DMS53 (cell line): Measurements from ENCODE around the gene ARID2.

Experiments
- DNase-seq: peaks from one replicate; lab custom pipeline; 2025; lab: John Stamatoyannopoulos, UW

The ARID2 gene

DNA sequence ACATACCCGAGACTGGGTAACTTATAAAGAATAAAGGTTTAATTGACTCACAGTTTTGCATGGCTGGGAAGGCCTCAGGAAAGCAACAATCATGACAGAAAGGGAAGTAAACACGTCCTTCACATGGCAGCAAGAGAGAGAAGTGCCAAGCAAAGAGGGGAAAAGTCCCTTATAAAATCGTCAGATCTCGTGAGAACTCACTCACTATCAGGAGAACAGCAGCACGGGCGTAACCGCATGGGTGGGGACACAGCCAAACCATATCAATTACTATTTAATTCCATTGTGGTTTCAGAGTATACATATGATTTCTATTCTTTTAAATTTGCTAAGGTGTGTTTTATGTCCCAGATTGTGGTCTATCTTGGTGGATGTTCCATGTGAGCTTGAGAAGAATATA, 142.9 kb downstream of the ARID2 start:
- DNase-seq = no peak

DNA sequence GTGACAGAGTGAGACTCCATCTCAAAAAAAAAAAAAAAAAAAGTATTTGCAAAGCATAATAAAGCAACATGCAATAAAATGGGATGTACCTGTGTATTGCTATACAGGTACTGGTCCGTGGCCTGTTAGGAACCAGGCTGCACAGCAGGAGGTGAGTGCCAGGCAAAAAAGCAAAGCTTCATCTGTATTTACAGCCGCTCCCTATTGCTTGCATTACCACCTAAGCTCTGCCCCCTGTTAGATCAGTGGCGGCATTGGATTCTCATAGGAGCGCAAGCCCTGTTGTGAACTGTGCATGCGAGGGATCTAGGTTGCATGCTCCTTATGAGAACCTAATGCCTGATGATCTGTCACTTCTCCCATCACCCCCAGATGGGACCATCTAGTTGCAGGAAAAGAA, 147.6 kb downstream of the ARID2 start:
- DNase-seq = no peak

DNA sequence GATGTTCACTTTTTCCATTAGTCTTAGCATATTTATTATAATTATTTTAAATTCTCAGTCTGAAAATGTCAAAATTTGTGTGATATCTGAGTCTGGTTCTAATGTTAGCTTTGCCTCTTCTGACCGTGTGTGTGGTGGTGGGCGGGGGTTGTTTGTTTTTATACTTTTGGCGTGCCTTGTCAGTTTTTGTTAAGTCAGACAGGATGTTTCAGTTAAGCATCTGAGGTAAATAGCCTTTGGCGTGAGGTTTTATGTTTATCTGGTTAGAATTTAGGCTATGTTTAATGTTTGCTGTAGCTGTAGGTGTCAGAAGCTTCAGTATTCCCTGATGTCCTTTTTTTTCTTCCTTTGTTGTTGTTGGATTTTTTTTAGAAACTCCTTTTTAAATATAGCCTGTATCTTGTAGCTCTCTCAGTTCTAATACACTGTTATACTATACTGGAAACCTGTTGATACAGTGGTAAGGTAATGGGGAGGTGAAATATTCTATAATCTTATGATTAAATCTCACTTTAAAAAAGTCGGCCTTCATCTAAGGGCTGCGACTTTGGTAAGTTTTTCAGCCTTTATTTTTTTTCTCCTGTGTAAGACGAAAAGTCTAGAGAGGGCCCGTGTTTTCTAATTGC, 149.2 kb downstream of the ARID2 start:
- peak; percentile 28 for DNase-seq

DNA sequence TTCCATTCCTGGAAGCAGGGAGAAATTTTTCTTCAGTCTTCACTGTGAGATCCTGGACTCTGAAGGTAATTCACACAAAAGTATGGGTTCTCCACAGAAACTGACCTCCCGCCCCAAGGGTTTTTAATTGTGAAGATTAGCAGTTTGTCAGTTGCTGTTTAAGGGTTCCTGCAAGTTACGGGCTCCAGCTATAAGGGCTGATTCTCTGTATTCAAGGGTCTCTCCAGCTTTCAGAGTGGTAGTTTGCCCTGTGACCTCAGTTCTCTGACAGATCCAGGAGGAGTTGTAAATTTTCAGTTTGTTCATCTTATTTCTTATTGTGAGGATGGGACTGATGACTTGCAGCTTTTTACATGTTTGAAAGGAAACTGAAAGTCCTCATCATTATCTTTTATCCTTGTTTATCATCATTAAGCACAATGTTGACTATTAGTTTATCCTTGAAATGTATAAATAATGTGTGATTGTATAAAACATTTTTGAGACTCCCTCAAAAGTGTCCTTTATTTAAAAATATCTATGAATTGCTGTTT, 149.9 kb downstream of the ARID2 start:
- DNase-seq = no peak

DNA sequence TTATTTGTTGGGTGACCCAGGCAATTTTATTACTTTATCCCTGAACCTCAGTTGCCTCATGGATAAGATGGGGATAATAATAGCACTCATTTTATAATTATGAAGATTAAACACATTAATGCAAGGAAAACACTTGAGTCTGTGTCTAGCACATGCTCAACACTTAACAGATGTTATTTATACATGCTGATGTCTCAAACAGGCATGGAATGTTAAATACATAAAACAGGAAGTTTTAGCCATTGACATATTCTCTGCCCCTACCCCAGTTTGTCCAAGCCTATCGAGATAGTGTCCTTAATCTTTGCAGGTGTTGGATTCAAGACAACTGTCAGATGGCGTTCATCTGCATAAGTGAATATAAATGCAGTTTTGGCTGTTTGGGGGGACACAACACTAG, 151.0 kb downstream of the ARID2 start:
- no peak for DNase-seq

DNA sequence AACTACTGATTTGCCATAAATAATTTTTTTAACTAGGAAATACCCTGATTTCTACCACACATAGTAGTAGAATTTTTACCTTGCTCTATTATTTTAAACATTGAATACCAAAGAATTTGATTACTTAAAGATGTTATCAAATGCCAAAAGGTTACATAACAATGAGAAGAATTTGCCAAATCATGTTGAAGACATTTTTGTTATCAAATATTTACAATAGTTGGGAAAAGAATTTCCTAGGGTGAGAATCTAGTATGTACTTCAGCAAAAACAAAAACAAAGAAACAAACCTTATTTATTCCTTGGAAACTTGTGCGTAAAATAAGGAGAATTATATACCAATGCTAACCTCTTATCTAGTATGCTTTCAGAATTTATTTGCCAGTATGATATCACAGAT, 153.7 kb downstream of the ARID2 start:
- no peak for DNase-seq

DNA sequence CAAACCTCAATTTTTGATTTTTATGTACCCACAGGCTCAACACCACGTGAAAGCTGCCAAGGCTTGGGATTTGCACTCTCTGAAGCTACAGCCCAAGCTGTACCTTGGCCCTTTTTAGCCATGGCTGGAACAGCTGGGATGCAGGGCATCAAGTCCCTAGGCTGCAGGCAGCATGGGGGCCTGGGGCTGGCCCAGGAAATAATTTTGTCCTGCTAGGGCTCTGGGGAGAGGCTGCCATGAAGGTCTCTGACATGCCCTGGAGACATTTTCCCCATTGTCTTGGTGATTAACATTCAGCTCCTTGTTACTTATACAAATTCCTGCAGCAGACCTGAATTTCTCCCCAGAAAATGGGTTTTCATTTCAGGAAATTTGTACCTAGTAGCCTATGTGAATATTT, 157.2 kb downstream of the ARID2 start:
- DNase-seq = no peak

DNA sequence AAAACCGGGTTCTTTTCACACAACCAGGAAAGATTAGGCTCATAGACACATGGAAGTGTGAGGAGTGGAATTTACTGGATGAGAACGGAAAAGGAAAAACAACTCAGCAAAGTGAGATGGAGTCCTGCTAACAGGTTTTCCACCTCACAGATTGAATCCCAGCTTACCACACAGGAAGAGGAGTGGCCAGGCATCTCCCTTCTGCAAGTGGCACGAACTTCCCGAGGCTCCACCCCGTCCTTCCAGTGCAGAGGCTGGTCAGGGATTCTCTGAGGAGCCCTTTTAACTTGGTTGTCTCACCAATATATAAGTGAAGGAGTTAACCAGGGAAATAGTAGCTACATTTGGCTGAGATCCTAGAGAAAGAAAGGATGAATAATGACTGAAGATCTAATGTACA, 158.0 kb downstream of the ARID2 start:
- no peak for DNase-seq

DNA sequence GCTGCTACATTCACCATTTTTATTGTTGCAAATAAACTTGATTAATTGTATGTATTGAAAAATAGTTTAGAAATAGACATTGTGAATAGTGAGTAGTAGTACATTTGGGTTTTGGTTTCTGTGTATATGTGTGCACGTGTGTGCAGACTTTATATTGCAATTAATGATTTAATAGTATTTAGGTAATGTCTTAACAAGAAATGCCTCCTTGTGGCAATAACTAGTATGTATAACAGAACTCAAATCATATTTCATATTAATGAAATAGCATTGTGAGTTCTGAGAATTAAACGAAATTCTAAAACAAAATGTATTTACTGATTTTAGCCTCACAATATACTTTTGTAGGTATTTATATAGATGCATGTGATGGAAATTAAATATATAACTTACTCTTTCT, 160.8 kb downstream of the ARID2 start:
- peak; percentile 20 for DNase-seq

DNA sequence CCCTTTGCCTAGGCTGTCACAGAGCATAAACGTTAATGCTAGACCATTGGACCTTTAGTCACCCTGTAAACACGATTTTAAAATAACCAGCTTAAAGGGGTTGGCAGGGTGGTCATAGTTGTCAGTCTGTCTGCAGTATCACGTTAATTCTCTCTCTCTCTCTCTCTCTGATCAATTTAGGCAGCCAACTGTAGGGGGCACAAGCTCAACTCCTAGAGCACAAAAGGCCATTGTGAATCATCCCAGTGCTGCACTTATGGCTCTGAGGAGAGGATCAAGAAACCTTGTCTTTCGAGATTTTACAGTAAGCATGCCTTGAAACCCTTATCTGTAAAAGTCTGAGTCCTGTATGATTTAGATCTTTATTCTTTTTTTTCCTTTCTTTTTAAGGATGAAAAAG, 163.7 kb downstream of the ARID2 start:
- DNase-seq = peak; percentile 28

DNA sequence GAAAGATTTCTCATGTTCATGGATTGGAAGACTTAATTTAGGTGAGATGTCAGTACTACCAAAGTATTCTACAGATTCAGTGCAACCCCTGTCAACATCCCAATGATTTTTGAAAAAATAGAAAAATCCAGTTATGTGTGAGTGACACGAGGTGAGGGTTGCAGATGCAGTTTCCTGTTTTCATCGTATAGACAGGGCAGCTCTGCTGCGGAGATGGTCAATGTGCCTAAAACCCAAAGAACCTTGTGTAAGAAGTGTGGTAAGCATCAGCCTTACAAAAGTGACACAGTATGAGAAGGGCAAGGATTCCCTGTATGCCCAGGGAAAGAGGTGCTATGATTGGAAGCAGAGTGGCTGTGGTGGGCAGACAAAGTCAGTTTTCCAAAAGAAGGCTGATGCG, 166.5 kb downstream of the ARID2 start:
- DNase-seq = no peak

DNA sequence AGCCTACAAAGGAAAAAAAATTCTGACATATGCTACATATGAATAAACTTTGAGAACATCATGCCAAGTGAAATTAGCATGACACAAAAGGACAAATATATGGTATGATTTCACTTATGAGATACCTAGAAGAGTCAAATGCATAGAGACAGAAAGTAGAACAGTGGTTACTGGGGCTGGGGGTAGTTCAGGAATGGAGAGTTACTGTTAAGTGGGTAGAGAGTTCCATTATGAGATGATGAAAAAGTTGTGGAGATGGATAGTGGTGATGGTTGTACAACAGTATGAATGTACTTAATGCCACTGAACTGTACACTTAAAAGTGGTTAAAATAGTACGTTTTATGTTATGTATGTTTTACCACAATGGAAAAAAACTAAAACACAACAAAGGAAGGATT, 168.6 kb downstream of the ARID2 start:
- no peak for DNase-seq

DNA sequence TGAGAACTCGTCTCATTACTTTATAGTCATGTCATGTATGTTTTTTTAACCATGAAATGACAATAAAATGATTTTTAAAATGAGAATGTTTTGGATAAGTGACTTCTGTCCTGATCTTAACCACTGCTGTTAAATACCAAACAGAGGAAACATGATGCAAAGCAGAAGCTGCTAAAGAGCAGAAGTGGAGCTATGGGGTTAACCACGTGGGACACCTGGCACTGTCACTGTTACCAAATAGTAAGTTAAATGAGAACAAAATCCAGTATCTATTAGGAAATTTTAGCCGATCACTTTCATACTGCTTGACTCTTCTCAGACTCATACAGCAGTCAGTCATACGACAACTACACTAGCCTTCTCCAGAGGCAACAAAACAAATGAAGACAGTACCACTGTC, 178.4 kb downstream of the ARID2 start:
- no peak for DNase-seq

DNA sequence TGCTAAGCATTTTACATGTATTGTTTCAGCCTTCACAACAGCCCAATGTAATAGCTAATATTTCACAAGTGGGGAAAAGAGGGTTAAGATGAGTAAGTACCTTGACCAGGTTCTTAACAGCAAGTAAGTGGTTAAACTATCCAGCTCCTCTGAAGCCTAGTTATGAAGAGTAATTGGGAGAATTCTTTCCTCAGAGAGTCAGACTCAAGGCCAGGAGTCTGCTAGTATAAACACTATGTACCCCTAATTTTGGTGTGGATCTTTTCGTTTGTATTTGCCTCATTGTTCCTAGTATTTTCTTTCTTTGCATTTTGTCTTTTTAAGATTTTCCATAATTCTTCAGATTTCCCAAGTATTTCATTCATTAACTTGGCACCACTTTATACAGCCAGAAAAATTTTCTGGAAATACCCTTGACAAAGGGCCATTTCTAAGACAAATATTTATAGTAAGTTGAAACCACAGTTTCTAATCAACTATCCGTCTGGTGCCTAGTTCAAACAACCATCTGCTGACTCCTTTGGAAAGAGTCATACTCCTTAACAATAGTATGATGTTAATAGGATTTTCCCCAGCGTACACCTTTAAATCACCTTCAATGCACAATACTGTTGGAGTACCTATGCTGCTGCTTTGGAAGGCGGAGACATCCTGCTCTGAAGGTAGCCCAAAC, 179.7 kb downstream of the ARID2 start:
- peak; percentile 89 for DNase-seq

DNA sequence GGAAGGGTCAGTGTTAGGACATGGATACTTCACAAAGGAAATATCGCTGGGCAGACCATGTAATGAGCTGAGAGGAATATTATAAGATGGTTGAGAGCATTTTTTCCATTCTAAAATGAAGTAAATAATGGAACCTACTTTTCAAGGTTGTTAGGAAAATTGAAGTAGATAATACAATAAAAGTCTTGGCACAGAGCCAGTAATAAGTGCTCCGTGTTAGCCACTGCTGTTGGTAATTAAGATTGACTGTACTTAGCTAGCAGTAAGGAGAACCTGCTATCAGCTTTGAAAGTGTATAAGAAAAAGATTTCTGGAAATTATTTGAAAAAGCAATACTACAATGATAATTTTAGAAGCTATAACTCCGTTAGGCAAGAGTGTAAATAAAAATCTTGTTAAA, 183.3 kb downstream of the ARID2 start:
- DNase-seq = peak; percentile 38

DNA sequence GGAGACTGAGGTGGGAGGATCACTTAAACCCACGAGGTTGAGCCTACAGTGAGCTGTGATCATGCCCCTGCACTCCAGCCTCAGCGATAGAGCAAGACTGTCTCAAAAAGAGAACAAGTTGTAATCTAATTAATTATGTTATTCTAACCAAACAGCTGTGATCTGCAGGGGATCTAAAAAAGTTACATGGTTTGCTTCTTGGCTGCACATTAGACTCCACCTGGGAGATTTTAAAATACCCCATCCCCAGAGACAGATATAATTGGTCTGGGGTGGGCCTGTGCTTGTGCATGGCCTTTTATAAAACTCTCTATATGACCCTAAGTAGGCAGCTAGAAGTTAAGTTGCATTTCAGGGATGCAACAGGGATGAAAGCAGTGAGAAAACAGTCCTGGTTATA, 184.1 kb downstream of the ARID2 start:
- DNase-seq = no peak

DNA sequence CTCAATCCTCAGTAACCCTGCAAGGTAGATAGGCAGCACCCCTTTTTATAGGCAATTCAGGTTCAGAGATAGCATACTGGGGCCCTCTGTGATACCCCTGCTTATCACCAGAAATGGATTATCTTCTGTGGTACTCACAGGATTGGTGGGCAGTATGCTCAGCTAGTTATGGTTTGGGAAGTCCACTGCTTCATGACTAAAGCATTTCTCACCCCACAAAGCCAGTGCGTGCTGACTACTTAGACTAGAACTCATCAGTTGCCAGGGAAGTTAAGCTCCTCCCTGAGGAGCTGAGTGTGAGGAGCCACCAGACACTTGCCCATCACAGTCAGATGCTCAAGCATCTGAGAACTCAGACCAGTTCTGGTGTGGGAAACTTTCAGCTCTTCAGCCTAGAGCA, 184.6 kb downstream of the ARID2 start:
- DNase-seq = peak; percentile 37

DNA sequence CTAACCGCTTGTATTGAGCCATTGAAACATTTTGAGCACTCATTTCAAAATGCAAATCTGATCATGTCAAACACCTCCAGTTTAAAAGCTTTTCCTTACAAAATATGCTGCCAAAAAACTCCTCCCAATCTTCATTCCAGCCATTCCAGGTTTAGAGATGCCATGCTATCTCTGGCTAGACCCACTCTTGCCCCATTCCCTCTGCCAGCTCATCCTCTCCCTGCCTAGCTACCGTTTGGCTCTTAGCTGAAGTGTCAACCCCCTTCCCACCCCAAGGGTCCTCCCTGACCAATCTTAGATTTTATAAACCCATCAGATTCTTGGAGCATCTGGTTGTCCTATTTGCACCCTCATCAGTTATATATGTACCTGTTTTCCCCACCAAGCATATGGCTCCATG, 185.9 kb downstream of the ARID2 start:
- no peak for DNase-seq

DNA sequence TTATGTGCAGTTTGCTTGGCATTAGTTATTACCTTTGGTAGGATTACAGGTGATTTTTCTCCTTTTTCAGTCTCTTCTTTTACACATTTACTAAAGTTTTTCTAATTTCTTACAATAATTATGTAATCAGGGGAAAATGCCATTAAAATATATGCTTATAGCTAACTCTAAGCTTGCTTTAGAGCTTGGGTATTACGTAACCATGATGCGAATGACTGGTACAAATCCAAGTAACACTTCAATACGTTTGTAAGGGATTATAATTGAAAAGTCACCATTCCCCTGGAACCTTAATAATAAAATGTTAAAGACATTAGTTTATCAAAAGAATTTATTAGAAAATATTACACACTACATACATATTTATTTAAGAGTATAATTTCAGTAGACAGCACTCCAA, 189.3 kb downstream of the ARID2 start:
- no peak for DNase-seq

DNA sequence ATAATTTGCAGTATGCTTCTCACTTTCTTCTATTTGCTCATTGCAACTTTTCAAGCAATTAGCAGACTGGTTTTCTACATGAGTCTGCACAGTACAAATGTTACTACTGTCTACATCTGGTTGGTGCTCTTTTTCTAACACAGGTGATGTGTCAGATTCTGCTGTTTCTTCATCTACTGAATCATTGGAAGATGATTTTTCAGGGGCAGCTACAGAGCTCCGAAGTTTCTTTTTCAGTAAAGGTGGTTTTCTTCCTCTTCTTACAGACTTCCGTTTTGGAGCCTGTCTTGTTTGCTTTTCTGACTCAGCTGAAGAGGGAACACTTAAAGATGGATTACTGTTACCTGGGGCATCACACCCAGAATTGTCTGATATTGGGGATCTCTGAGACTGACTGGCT, 198.8 kb downstream of the ARID2 start:
- DNase-seq = peak; percentile 37

DNA sequence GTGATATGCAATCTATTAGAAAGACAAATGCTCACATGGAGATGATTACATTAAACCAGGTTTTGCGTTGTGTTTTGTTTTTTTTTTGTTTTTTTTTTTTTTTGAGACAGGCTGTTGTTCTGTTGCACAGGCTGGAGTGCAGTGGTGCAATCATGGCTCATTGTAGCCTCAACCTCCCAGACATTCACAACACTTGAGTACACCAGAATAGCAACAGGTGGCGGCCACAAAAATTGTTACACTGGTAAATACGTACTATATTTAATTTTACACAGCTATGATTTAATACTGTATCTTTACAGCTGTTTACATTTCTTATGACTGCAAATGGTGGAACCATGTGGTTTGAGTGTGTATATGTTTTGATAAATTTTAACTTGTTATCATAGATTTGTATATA, 200.9 kb downstream of the ARID2 start:
- no peak for DNase-seq

DNA sequence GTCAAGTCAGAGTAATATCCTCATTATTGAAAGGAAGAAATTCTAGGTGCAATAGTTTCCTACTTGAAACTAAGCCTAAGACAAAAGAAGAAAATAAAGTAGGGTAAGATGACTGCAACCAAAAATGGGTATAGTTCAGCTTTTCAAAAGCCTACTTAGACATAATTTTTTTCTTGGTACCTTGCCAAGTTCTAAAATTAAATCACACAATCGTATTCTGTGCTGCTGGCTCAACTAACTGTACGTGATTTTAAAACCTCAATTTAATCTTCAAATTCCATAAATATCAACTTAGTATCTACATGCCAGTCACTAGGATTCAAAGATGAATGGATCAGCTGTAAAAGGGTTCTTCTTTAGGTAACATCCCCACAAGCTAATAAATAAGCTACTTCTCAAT, 204.0 kb downstream of the ARID2 start:
- no peak for DNase-seq

DNA sequence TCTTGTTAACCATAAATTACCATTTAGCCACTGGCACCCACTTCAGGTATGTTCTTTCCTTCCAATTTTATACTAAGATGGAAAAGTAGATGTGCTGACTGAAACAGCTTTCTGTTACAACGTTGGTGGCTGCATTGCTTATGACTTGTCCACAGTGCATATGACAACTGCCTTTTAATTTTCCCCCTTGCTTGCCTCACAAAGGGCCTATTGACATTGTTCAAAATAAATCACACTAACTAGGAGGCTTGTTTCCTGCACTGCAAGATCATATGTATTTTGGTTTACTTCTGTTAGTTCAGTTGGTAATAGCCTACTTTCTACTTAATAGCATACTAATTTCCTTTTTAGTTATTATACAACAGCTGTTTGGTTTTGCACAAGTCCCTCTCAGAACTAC, 205.4 kb downstream of the ARID2 start:
- DNase-seq = no peak

DNA sequence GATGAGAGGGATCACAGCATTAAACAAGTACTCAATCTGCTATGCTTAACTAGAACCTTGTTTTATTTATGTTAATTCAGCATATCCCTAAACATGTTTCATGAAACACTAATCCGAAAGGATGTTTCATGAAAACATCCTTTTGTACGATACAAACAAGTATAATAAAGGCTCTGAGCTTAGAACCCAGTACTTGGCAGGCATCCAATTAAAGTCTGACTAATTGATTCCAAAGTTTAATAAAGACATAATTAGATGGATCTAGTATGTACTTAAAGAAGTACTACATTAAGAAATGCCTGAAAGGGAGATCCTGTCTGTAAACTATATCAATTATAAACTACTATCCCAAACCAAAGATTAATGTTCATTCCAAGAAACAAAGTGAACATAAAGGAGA, 209.1 kb downstream of the ARID2 start:
- DNase-seq = no peak
